Measurements from ENCODE around the gene PRAC1. TPM values are rescaled to one million over a fixed set of nuclear protein-coding genes. Genes with fewer than 3 reads are reported as not detected.

PRAC1 gene
- total RNA-seq (2021; fragmentation: NEBNext Ultra II Directional; extraction: Animal tissue kit (Norgen Biotek cat#: 25700)), result not detected
- long read RNA-seq, result 0 reads

DNA sequence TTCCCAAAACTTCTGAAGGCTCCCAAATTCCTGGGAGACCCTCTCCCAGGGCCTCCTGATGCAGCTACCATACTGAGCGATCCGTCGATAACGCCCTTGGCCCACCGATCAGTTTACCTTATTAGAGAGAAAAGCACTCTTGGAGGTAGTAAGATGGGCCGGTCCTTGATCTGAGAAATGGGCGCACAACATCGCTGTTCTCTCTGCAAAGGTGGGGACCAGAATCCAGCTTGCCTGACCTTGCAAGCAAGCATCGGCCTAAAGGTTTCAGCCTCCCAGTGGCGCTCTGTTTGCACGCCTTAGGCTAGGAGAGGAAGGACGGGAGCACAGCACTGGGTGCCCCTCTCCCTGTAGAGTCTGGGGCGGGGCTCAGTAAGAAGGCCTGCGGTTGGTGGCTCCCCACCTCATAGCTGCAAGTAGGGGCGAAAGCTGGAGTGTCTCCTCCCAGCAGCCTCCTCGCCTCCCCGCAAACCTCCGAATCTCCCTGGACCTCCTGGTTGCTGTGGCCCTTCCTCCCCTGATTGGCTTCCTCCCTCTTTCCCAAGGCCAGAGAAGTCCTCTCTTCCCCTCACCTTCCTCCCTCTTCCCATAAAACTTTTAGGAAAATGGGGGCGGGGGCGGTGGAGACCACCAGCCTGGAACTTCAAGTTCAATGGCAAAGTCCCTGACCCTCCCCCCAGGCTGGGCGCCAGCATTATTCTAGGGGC is at the start of gene PRAC1:
TSS of gene PRAC1 (minus strand) at position 318 of the 707 bp plus-strand sequence. CDS start at position 192, 126 bp downstream.
- DNase-seq, result no peak
- no peaks in the 10 kb centered on the region for H3K9me3 Mint-ChIP-seq
- H3K36me3 Mint-ChIP-seq (ENCODE audit: low read depth), result no peaks in the 10 kb centered on the region
- no peak within 1 kb of the TSS for H3K4me3 Mint-ChIP-seq
- TF ChIP-seq, protein P1, sequence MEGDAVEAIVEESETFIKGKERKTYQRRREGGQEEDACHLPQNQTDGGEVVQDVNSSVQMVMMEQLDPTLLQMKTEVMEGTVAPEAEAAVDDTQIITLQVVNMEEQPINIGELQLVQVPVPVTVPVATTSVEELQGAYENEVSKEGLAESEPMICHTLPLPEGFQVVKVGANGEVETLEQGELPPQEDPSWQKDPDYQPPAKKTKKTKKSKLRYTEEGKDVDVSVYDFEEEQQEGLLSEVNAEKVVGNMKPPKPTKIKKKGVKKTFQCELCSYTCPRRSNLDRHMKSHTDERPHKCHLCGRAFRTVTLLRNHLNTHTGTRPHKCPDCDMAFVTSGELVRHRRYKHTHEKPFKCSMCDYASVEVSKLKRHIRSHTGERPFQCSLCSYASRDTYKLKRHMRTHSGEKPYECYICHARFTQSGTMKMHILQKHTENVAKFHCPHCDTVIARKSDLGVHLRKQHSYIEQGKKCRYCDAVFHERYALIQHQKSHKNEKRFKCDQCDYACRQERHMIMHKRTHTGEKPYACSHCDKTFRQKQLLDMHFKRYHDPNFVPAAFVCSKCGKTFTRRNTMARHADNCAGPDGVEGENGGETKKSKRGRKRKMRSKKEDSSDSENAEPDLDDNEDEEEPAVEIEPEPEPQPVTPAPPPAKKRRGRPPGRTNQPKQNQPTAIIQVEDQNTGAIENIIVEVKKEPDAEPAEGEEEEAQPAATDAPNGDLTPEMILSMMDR (IDR thresholded peaks at IDR 0.05), result no peak
- H3K27ac Mint-ChIP-seq, result no peak within 1 kb of the TSS
- H3K27me3 Mint-ChIP-seq (ENCODE audit: insufficient read depth), result peaks cover 78% of the 10 kb centered on the region
- H3K4me1 Mint-ChIP-seq (ENCODE audit: low read depth), result peaks cover 16% of the 10 kb centered on the region

GRCh38 chr17:48770954-48771353 is 48.6 kb upstream of the PRAC1 start:
- H3K27me3 Mint-ChIP-seq (ENCODE audit: insufficient read depth), result peaks cover 34% of the 10 kb centered on the region
- H3K27ac Mint-ChIP-seq, result no peak overlapping the region
- no peak overlapping the region for H3K4me3 Mint-ChIP-seq
- TF ChIP-seq, protein P1 (IDR thresholded peaks at IDR 0.05), result no peak
- no peak for DNase-seq
- no peaks in the 10 kb centered on the region for H3K36me3 Mint-ChIP-seq (ENCODE audit: low read depth)
- no peaks in the 10 kb centered on the region; the same call in 1 of the 2 replicates for H3K9me3 Mint-ChIP-seq
- no peaks in the 10 kb centered on the region for H3K4me1 Mint-ChIP-seq (ENCODE audit: low read depth)

DNA sequence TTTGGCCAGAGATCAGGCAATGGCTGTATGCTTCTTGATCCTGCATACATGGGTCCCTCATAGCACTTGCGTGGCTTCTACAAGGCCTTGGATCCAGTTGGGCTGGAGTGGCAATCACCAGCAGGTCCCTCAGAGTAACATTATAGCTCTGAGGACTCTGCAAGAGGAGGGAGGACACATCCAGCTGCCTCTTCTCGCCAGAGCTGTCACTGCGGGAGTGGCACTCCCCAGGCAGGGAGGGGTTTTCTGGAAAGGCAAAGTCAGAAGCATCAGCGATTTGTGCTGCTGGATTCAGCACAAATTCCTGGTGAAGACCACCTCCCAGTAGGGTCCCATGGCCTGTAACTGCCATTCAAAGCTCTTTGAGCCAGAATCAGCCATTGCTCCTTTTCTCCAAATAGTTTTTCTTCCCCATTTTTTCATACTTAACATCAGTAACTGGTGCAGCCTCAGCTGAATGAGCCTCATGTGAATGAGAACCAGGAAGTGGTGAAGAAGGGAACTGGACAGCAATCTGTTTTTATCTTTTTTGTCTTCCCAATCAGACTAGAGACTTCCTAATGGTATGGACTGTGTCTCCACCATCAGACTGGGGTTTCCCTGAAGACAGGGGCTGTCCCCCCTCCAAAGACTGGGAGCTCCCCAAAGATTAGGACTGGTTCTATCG is 46.8 kb upstream of the PRAC1 start:
- no peaks in the 10 kb centered on the region for H3K4me1 Mint-ChIP-seq (ENCODE audit: low read depth)
- H3K36me3 Mint-ChIP-seq (ENCODE audit: low read depth), result no peaks in the 10 kb centered on the region
- no peak for DNase-seq
- H3K9me3 Mint-ChIP-seq, result no peaks in the 10 kb centered on the region
- TF ChIP-seq, protein P1 (IDR thresholded peaks at IDR 0.05), result no peak
- no peak overlapping the region for H3K4me3 Mint-ChIP-seq
- H3K27me3 Mint-ChIP-seq (ENCODE audit: insufficient read depth), result peaks cover 29% of the 10 kb centered on the region
- H3K27ac Mint-ChIP-seq, result no peak overlapping the region

DNA sequence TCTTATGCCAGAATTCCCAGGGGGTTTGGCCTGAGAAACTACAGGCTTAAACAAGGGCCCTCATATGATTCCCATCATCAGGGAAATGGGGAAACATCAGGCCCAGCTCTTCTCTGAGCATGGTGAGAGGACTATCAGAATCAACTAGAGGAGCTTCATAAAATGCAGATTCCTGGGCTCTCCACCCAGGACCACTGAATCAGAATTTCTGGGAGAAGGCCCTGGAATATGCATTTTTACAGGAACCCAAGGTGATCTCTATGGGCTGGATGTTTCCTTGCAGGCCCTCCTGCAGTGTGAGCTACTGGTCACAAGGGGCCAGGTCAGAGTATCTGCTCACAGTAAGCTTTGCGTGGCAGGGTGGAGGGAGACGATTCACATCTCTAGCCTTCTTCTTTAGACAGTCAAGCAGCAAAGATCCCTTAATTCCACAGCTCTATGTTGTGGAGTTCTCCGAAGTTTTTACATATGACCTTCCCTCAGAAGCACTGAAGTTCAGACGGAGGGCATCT is 45.0 kb upstream of the PRAC1 start:
- DNase-seq, result no peak
- peaks cover 43% of the 10 kb centered on the region for H3K27me3 Mint-ChIP-seq (ENCODE audit: insufficient read depth)
- H3K9me3 Mint-ChIP-seq, result no peaks in the 10 kb centered on the region
- H3K4me3 Mint-ChIP-seq, result no peak overlapping the region
- TF ChIP-seq, protein P1 (IDR thresholded peaks at IDR 0.05), result 0 out of 2 replicates have a peak, but pooled peaks have one; percentile 6
- no peaks in the 10 kb centered on the region for H3K36me3 Mint-ChIP-seq (ENCODE audit: low read depth)
- H3K27ac Mint-ChIP-seq, result no peak overlapping the region
- no peaks in the 10 kb centered on the region for H3K4me1 Mint-ChIP-seq (ENCODE audit: low read depth)

DNA sequence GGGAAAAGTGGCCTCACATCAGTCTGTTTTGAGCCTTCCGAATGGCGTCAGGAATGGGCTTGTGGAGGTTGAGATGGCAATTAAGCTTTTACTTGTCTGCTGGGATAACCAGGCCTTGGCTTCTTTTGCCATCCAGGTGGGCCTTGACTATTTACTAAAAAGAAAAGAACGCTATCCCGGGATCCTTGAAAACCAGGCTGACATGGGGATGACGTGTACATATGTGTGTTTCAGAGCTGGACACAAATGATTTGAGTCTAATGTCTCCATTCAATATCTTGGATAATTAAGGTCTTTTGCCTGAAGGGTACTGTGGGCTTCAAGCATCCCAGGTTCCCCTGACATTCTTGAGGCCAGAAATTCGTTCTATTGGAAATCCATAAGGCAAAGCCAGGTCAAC is 38.8 kb upstream of the PRAC1 start:
- Mint-ChIP-seq H3K27ac (no peak overlapping the region), H3K27me3 (ENCODE audit: insufficient read depth) (peaks cover 38% of the 10 kb centered on the region), H3K4me3 (no peak overlapping the region), H3K9me3 (no peaks in the 10 kb centered on the region), H3K4me1 (ENCODE audit: low read depth) (peaks cover 20% of the 10 kb centered on the region), H3K36me3 (ENCODE audit: low read depth) (no peaks in the 10 kb centered on the region)
- DNase-seq, result no peak
- TF ChIP-seq, protein P1 (IDR thresholded peaks at IDR 0.05), result no peak
